ENCODE measurements around the gene SHISAL2B.
"Not testable (repeated sequence)": the region's sequence is repeated elsewhere in the genome, so short reads cannot be mapped to it uniquely, and the experiment has no call there.

SHISAL2B gene

DNA sequence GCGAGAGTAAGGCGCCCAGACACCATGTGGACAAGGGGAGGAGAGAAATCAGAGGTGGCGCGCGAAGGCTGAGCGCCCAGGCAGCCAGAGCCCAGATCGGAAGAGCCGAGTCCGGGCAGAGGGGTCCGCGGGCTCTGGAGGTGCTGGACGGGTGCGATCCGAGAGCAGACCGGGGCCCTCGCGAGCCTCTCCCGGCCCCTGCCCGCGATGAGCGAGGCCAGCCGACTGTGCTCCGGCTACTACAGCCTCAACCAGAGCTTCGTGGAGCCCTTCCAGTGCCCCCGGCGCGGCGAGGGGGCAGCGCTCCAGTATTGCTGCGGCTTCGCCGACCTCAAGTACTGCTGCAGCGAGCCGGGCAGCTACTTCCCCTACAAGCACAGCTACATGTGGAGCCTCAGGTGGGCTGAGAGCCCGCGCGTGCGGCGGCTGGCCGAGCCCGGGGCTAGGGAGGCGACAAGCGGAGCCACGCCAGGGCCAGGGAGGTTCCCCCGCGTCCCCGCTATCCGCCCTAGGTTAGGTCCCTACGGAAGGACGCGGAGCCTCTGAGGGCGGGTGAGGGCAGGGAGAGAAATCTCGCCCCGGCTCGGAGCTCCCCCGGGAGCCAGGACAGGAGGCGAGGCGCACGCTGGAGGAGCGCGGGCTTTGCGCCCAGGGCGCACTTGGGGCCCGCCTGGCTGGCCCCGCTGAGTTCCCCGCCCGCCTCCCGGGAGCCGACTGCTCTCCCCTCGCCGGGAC, at the start of gene SHISAL2B:
TSS of gene SHISAL2B (plus strand) at position 87 of the 735 bp plus-strand sequence. CDS start at position 208, 121 bp downstream.
- no peak for DNase-seq

DNA sequence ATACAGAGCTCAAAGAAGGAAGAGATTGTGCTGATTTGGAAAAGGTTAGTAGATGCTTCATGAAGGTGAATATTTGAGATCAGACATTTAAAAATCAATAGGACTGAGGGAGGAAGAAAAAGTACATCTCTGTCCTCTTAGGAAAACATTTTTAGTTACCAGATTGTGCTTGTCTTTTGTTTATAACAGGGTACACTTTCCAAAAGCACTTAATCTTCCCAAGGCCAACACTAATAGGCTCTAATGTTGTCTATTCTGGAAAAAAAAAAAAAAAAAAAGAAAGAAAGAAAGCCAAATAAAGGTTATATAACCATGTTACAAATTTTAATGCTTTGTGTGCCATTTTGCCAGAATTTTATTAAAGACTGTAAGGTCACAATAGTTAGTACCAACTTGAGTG, 45.5 kb upstream of the SHISAL2B start:
- DNase-seq: no peak

- DNase-seq: no peak
These were observed 44.1 kb upstream of the SHISAL2B start for GRCh38 chr5:64646169-64646568.

- DNase-seq: no peak
These were observed 40.8 kb upstream of the SHISAL2B start for GRCh38 chr5:64649512-64649911.

GRCh38 chr5:64653766-64654560, 36.3 kb upstream of the SHISAL2B start:
- DNase-seq: no peak

GRCh38 chr5:64654561-64654938, 35.8 kb upstream of the SHISAL2B start:
- no peak for DNase-seq

DNA sequence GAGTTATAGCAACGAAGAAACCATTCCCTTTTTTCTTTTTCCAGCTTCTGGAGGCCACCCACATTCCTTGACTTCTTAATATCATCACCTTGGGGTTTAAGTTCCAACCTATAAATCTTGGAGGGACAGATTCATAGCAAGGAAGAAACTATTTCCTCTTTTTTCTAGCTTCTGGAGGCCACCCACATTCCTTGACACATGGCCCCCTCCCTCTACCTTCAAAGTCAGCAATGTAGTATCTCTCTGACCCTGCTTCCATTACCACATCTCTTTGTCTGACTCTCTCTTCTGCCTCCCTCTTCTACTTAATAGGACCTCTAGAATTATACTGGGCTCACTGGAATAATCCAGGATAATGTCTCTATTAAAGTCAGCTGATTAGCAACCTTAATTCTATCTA, 34.7 kb upstream of the SHISAL2B start:
- no peak for DNase-seq

DNA sequence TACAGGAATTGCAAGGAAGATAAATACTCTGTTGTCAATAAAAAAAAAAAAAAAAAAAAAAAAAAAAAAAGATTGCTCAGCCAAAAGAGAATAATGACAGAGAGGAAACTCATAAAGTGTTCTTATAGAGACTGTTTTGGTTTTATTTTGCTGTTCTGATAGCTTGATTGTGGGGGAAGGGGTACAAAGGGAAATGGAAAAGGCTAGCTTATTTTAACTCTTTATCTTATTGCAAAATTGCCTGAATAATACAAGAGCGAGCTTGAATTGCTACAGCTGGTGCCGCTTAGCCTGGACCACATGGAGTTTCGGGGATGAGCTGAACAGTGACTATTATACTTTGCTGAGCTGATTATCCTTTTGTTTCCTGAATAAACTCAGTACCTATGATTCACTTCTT, 31.0 kb upstream of the SHISAL2B start:
- DNase-seq: no peak

DNA sequence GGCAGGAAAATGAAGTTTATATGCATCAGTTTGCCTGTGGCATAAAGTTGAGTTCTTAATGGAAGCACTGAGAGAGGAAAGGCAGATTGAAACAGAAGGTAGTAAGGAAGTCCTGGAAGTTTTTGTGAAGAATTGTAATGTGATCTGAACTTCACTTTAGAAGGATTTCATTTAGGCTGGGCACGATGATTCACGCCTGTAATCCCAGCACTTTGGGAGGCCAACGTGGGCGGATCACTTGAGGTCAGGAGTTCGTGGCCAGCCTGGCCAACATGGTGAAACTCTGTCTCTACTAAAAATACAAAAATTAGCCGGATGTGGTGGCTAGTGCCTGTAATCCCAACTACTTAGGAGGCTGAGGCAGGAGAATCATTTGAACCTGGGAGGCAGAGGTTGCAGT, 27.1 kb upstream of the SHISAL2B start:
- DNase-seq: not testable (repeated sequence)

GRCh38 chr5:64665243-64665642, 25.1 kb upstream of the SHISAL2B start:
- no peak for DNase-seq

- no peak for DNase-seq
These were observed 24.2 kb upstream of the SHISAL2B start for GRCh38 chr5:64666078-64666477.

- DNase-seq: no peak
These were observed 23.2 kb upstream of the SHISAL2B start for GRCh38 chr5:64667068-64667467.

DNA sequence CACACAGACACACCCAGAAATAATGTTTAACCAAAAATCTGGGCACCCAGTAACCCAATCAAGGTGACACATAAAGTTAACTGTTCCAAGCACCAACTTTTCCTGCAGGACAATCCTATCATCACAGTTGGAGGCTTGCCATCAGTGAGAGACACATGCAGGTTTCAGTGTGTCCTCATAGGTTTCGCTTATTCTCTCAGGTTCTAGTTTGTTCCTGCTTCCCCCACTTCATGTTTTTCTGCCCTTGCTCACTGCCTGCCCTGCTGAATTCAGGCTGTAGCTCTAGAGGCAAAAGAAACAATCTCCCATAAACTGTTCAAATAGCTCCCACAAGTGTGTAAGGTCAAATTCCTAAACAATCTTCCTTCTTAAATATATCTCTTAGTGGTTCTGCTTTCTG, 20.0 kb upstream of the SHISAL2B start:
- DNase-seq: no peak

DNA sequence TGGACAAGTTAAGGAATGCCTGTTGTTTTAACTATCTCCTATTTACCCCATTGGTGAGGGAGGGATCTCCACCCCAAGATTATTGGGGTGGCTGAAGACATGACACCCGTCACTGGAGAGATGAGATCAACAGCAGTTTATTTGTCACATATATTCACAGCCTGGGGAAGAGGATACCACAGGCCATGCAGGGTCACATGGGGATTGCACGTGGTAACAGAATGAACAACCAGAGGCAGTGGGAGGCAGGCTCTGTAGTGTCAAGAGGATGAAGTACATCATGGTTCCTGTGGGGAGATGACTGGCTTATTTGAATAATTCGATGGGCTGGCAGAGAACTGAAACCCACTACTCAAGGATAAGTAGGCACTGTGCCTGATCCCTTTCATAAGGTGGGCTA, 18.6 kb upstream of the SHISAL2B start:
- DNase-seq: no peak

- DNase-seq: no peak
These were observed 11.9 kb upstream of the SHISAL2B start for GRCh38 chr5:64678374-64678773.

GRCh38 chr5:64680289-64680688, 10.0 kb upstream of the SHISAL2B start:
- no peak for DNase-seq

DNA sequence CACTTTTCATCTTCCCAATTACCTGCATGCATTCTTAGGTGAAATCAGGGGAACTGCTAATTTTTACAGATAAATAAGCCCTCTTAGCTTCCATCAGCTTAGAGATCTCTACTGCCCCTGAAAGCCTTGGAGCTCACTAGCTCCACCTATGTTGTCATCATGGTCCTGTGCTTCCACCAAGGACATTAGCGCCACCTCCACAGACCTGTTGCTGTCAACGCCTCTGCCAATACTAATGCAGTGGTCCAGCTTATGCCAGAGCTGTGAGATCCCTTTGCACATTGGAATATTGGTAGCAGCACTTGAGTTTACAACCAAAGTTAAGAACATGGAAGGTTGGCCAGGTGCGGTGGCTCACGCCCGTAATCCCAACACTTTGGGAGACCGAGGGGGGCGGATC, 7.7 kb upstream of the SHISAL2B start:
- no peak for DNase-seq

DNA sequence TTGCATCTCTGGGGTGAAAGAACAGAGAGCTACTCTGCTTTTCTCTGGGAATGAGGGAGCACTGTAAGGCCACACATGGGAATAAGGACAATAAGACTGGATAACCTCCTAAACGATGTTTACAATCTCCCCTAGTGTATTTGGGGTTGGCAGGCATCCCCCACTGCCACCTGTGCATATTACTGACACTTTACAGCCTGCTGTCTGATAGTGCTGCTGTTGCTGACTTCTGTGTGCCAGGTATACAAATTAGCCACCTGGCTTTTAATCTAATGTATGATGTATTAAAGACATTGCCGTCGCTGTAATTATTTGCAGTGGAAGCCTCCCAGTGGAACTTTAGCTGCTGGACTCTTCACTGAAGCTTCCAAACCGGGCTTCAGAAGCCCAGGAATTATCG, 4.4 kb upstream of the SHISAL2B start:
- no peak for DNase-seq

GRCh38 chr5:64688391-64688790, 1.9 kb upstream of the SHISAL2B start:
- DNase-seq: no peak

DNA sequence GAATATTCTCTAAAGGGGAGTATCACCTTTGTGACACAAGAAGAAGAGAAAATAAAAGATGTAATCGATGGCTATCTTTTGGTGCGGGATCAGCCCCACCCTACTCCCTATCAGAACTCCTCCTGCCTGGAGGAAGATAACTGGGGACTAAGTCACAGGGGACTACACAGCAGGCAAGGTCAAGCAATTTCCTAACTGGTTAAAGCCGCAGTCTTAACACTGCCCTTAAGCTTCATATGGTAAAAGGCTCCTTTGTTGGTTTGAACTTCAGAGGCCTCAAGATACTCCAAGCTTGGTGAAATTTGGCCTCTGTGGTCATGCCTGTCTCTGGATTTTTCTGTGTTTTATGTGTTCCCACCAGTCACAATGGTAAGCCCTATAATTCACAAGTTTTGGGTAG, 1.3 kb upstream of the SHISAL2B start:
- DNase-seq: no peak

DNA sequence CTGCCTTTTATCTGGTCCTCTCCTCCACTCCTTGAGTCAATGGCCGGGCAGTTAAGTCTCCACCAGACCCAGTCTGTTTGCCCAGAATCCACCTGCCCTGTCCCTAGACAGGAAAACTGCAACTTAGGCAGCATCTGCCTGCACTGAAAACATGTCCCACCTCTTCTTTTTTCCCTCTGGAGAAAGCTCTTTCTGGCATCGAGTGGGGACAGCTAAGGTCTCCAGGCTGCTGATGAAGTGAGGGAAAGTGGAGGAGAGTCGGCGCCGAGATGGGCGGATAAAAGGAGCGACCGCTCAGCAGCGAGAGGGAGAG, 243 bp upstream of the SHISAL2B start:
- no peak for DNase-seq

GRCh38 chr5:64691291-64691690, 988 bp downstream of the SHISAL2B start:
- no peak for DNase-seq

GRCh38 chr5:64693636-64694035, 3.3 kb downstream of the SHISAL2B start:
- DNase-seq: no peak

DNA sequence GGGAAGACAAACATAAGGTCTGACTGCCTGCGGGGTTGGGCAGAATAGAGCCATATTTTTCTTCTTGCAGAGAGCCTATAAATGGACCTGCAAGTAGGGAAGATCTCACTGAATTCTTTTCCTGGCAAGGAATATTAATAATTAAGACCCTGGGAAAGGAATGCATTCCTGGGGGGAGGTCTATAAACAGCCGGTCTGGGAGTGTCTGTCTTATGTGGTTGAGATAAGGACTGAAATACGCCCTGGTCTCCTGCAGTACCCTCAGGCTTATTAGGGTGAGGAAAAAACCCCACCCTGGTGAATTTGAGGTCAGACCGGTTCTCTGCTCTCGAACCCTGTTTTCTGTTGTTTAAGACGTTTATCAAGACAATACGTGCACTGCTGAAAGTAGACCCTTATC, 6.1 kb downstream of the SHISAL2B start:
- not testable (repeated sequence) for DNase-seq

GRCh38 chr5:64700765-64701164, 10.5 kb downstream of the SHISAL2B start:
- no peak for DNase-seq
